ENCODE results near the gene SIT1.

GRCh38 chr9:35635730-35636129, 15.0 kb downstream of the SIT1 start:
- TF ChIP-seq, protein P1, sequence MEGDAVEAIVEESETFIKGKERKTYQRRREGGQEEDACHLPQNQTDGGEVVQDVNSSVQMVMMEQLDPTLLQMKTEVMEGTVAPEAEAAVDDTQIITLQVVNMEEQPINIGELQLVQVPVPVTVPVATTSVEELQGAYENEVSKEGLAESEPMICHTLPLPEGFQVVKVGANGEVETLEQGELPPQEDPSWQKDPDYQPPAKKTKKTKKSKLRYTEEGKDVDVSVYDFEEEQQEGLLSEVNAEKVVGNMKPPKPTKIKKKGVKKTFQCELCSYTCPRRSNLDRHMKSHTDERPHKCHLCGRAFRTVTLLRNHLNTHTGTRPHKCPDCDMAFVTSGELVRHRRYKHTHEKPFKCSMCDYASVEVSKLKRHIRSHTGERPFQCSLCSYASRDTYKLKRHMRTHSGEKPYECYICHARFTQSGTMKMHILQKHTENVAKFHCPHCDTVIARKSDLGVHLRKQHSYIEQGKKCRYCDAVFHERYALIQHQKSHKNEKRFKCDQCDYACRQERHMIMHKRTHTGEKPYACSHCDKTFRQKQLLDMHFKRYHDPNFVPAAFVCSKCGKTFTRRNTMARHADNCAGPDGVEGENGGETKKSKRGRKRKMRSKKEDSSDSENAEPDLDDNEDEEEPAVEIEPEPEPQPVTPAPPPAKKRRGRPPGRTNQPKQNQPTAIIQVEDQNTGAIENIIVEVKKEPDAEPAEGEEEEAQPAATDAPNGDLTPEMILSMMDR (conservative IDR thresholded peaks at IDR 0.05; ENCODE audit: low read depth in 2 of 2): no peak
- TF ChIP-seq CREB1 (CRISPR knock-in tag; IDR thresholded peaks at IDR 0.05; ENCODE audit: low read depth) (no peak), JUNB (IDR thresholded peaks at IDR 0.05; ENCODE audit: unreplicated experiment) (no peak), POLR2AphosphoS5 (IDR thresholded peaks at IDR 0.05; ENCODE audit: low read depth) (no peak), EZH2 (IDR thresholded peaks at IDR 0.05; ENCODE audit: low read depth, unreplicated experiment) (no peak), EZH2phosphoT487 (IDR thresholded peaks at IDR 0.05; ENCODE audit: unreplicated experiment) (no peak), STAT1 (IDR thresholded peaks at IDR 0.05; ENCODE audit: unreplicated experiment) (no peak), ETS1 (IDR thresholded peaks at IDR 0.05) (no peak), ZNF114 (CRISPR knock-in tag; IDR thresholded peaks at IDR 0.05) (no peak), ZNF331 (CRISPR knock-in tag; IDR thresholded peaks at IDR 0.05; ENCODE audit: low read depth) (no peak), NANOG (IDR thresholded peaks at IDR 0.05; ENCODE audit: borderline replicate concordance) (no peak), ZNF462 (CRISPR knock-in tag; IDR thresholded peaks at IDR 0.05) (no peak)
- TF ChIP-seq, protein P2, sequence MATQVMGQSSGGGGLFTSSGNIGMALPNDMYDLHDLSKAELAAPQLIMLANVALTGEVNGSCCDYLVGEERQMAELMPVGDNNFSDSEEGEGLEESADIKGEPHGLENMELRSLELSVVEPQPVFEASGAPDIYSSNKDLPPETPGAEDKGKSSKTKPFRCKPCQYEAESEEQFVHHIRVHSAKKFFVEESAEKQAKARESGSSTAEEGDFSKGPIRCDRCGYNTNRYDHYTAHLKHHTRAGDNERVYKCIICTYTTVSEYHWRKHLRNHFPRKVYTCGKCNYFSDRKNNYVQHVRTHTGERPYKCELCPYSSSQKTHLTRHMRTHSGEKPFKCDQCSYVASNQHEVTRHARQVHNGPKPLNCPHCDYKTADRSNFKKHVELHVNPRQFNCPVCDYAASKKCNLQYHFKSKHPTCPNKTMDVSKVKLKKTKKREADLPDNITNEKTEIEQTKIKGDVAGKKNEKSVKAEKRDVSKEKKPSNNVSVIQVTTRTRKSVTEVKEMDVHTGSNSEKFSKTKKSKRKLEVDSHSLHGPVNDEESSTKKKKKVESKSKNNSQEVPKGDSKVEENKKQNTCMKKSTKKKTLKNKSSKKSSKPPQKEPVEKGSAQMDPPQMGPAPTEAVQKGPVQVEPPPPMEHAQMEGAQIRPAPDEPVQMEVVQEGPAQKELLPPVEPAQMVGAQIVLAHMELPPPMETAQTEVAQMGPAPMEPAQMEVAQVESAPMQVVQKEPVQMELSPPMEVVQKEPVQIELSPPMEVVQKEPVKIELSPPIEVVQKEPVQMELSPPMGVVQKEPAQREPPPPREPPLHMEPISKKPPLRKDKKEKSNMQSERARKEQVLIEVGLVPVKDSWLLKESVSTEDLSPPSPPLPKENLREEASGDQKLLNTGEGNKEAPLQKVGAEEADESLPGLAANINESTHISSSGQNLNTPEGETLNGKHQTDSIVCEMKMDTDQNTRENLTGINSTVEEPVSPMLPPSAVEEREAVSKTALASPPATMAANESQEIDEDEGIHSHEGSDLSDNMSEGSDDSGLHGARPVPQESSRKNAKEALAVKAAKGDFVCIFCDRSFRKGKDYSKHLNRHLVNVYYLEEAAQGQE (IDR thresholded peaks at IDR 0.05; ENCODE audit: unreplicated experiment): no peak

Data from GM23338 (cell line).